Measurements from ENCODE around the gene MYOCD.

MYOCD gene

GRCh38 chr17:12665263-12666210 is at the start of gene MYOCD:
Gene MYOCD (plus strand): TSS chr17:12665890. CDS start chr17:12666189, 299 bp downstream.
- H3K36me3 ChIP-seq (ENCODE audit: insufficient read depth, low read depth, low read length), result no peaks in the 10 kb centered on the region
- peak within 1 kb of the TSS; percentile 70; the same call in 1 of the 2 replicates for H3K9ac ChIP-seq (ENCODE audit: low read depth, low read length)
- H3K9me3 ChIP-seq (ENCODE audit: insufficient read depth, low read depth, low read length), result no peaks in the 10 kb centered on the region
- H3K27ac ChIP-seq (ENCODE audit: low read length), result no peak within 1 kb of the TSS
- H3K27me3 ChIP-seq (ENCODE audit: insufficient read depth, low read length), result peaks cover 35% of the 10 kb centered on the region
- peak within 1 kb of the TSS; percentile 92 for H3K4me3 ChIP-seq (ENCODE audit: low read length)
- H3K4me1 ChIP-seq (ENCODE audit: insufficient read depth, low read length), result no peaks in the 10 kb centered on the region

- H3K27ac ChIP-seq (ENCODE audit: low read length), result no peak overlapping the region
- no peaks in the 10 kb centered on the region for H3K27me3 ChIP-seq (ENCODE audit: insufficient read depth, low read length)
- no peaks in the 10 kb centered on the region for H3K36me3 ChIP-seq (ENCODE audit: insufficient read depth, low read depth, low read length)
- H3K4me1 ChIP-seq (ENCODE audit: insufficient read depth, low read length), result peaks cover 10% of the 10 kb centered on the region
- no peaks in the 10 kb centered on the region for H3K9me3 ChIP-seq (ENCODE audit: insufficient read depth, low read depth, low read length)
- H3K9ac ChIP-seq (ENCODE audit: low read depth, low read length), result no peak overlapping the region
- H3K4me3 ChIP-seq (ENCODE audit: low read length), result no peak overlapping the region
Measured at GRCh38 chr17:12616161-12616560, 49.5 kb upstream of the MYOCD start.

GRCh38 chr17:12618557-12618956 is 47.1 kb upstream of the MYOCD start:
- Histone ChIP-seq H3K27ac (ENCODE audit: low read length) (no peak overlapping the region), H3K4me1 (ENCODE audit: insufficient read depth, low read length) (peaks cover 18% of the 10 kb centered on the region)

GRCh38 chr17:12619459-12620199 is 46.1 kb upstream of the MYOCD start:
- no peaks in the 10 kb centered on the region for H3K36me3 ChIP-seq (ENCODE audit: insufficient read depth, low read depth, low read length)
- H3K4me1 ChIP-seq (ENCODE audit: insufficient read depth, low read length), result peaks cover 25% of the 10 kb centered on the region
- H3K27me3 ChIP-seq (ENCODE audit: insufficient read depth, low read length), result no peaks in the 10 kb centered on the region
- no peak overlapping the region for H3K4me3 ChIP-seq (ENCODE audit: low read length)
- no peak overlapping the region for H3K27ac ChIP-seq (ENCODE audit: low read length)
- H3K9ac ChIP-seq (ENCODE audit: low read depth, low read length), result no peak overlapping the region
- no peaks in the 10 kb centered on the region for H3K9me3 ChIP-seq (ENCODE audit: insufficient read depth, low read depth, low read length)

More at GRCh38 chr17:12618557-12618956, 47.1 kb upstream of the MYOCD start:
- no peak overlapping the region for H3K4me3 ChIP-seq (ENCODE audit: low read length)
- no peaks in the 10 kb centered on the region for H3K9me3 ChIP-seq (ENCODE audit: insufficient read depth, low read depth, low read length)
- no peaks in the 10 kb centered on the region for H3K27me3 ChIP-seq (ENCODE audit: insufficient read depth, low read length)
- H3K9ac ChIP-seq (ENCODE audit: low read depth, low read length), result no peak overlapping the region
- H3K36me3 ChIP-seq (ENCODE audit: insufficient read depth, low read depth, low read length), result no peaks in the 10 kb centered on the region

- H3K27ac ChIP-seq (ENCODE audit: low read length), result no peak overlapping the region
- H3K36me3 ChIP-seq (ENCODE audit: insufficient read depth, low read depth, low read length), result no peaks in the 10 kb centered on the region
- no peaks in the 10 kb centered on the region for H3K9me3 ChIP-seq (ENCODE audit: insufficient read depth, low read depth, low read length)
- peaks cover 25% of the 10 kb centered on the region for H3K4me1 ChIP-seq (ENCODE audit: insufficient read depth, low read length)
- H3K4me3 ChIP-seq (ENCODE audit: low read length), result no peak overlapping the region
- no peaks in the 10 kb centered on the region for H3K27me3 ChIP-seq (ENCODE audit: insufficient read depth, low read length)
- H3K9ac ChIP-seq (ENCODE audit: low read depth, low read length), result no peak overlapping the region
Measured at GRCh38 chr17:12620200-12620720, 45.4 kb upstream of the MYOCD start.

GRCh38 chr17:12622726-12623125 is 43.0 kb upstream of the MYOCD start:
- Histone ChIP-seq H3K9me3 (ENCODE audit: insufficient read depth, low read depth, low read length) (no peaks in the 10 kb centered on the region), H3K27me3 (ENCODE audit: insufficient read depth, low read length) (no peaks in the 10 kb centered on the region), H3K36me3 (ENCODE audit: insufficient read depth, low read depth, low read length) (no peaks in the 10 kb centered on the region), H3K9ac (ENCODE audit: low read depth, low read length) (no peak overlapping the region), H3K4me1 (ENCODE audit: insufficient read depth, low read length) (peaks cover 29% of the 10 kb centered on the region), H3K4me3 (ENCODE audit: low read length) (no peak overlapping the region), H3K27ac (ENCODE audit: low read length) (no peak overlapping the region)

- Histone ChIP-seq H3K4me1 (ENCODE audit: insufficient read depth, low read length) (peaks cover 29% of the 10 kb centered on the region), H3K4me3 (ENCODE audit: low read length) (no peak overlapping the region)
Measured at GRCh38 chr17:12623220-12623848, 42.4 kb upstream of the MYOCD start.

GRCh38 chr17:12624211-12624610 is 41.5 kb upstream of the MYOCD start:
- H3K9me3 ChIP-seq (ENCODE audit: insufficient read depth, low read depth, low read length), result no peaks in the 10 kb centered on the region
- H3K4me1 ChIP-seq (ENCODE audit: insufficient read depth, low read length), result peaks cover 29% of the 10 kb centered on the region
- H3K9ac ChIP-seq (ENCODE audit: low read depth, low read length), result no peak overlapping the region
- H3K27ac ChIP-seq (ENCODE audit: low read length), result no peak overlapping the region
- H3K36me3 ChIP-seq (ENCODE audit: insufficient read depth, low read depth, low read length), result no peaks in the 10 kb centered on the region
- H3K4me3 ChIP-seq (ENCODE audit: low read length), result no peak overlapping the region
- H3K27me3 ChIP-seq (ENCODE audit: insufficient read depth, low read length), result no peaks in the 10 kb centered on the region

More at GRCh38 chr17:12623220-12623848, 42.4 kb upstream of the MYOCD start:
- H3K27ac ChIP-seq (ENCODE audit: low read length), result no peak overlapping the region
- no peaks in the 10 kb centered on the region for H3K36me3 ChIP-seq (ENCODE audit: insufficient read depth, low read depth, low read length)
- H3K9ac ChIP-seq (ENCODE audit: low read depth, low read length), result no peak overlapping the region
- no peaks in the 10 kb centered on the region for H3K9me3 ChIP-seq (ENCODE audit: insufficient read depth, low read depth, low read length)
- H3K27me3 ChIP-seq (ENCODE audit: insufficient read depth, low read length), result no peaks in the 10 kb centered on the region

- peaks cover 23% of the 10 kb centered on the region for H3K4me1 ChIP-seq (ENCODE audit: insufficient read depth, low read length)
- no peaks in the 10 kb centered on the region for H3K36me3 ChIP-seq (ENCODE audit: insufficient read depth, low read depth, low read length)
- no peaks in the 10 kb centered on the region for H3K27me3 ChIP-seq (ENCODE audit: insufficient read depth, low read length)
- no peak overlapping the region for H3K27ac ChIP-seq (ENCODE audit: low read length)
- no peaks in the 10 kb centered on the region for H3K9me3 ChIP-seq (ENCODE audit: insufficient read depth, low read depth, low read length)
- no peak overlapping the region for H3K4me3 ChIP-seq (ENCODE audit: low read length)
- no peak overlapping the region for H3K9ac ChIP-seq (ENCODE audit: low read depth, low read length)
Measured at GRCh38 chr17:12625092-12625491, 40.6 kb upstream of the MYOCD start.

- Histone ChIP-seq H3K4me3 (ENCODE audit: low read length) (no peak overlapping the region), H3K9ac (ENCODE audit: low read depth, low read length) (no peak overlapping the region), H3K27me3 (ENCODE audit: insufficient read depth, low read length) (no peaks in the 10 kb centered on the region), H3K4me1 (ENCODE audit: insufficient read depth, low read length) (peaks cover 19% of the 10 kb centered on the region), H3K27ac (ENCODE audit: low read length) (no peak overlapping the region), H3K36me3 (ENCODE audit: insufficient read depth, low read depth, low read length) (no peaks in the 10 kb centered on the region), H3K9me3 (ENCODE audit: insufficient read depth, low read depth, low read length) (no peaks in the 10 kb centered on the region)
Measured at GRCh38 chr17:12627177-12627629, 38.5 kb upstream of the MYOCD start.

- Histone ChIP-seq H3K4me3 (ENCODE audit: low read length) (no peak overlapping the region), H3K36me3 (ENCODE audit: insufficient read depth, low read depth, low read length) (no peaks in the 10 kb centered on the region), H3K9ac (ENCODE audit: low read depth, low read length) (no peak overlapping the region), H3K27ac (ENCODE audit: low read length) (no peak overlapping the region), H3K9me3 (ENCODE audit: insufficient read depth, low read depth, low read length) (no peaks in the 10 kb centered on the region), H3K27me3 (ENCODE audit: insufficient read depth, low read length) (no peaks in the 10 kb centered on the region), H3K4me1 (ENCODE audit: insufficient read depth, low read length) (peaks cover 14% of the 10 kb centered on the region)
Measured at GRCh38 chr17:12627781-12628451, 37.8 kb upstream of the MYOCD start.
